ENCODE data around the gene NDUFB5.

DNA sequence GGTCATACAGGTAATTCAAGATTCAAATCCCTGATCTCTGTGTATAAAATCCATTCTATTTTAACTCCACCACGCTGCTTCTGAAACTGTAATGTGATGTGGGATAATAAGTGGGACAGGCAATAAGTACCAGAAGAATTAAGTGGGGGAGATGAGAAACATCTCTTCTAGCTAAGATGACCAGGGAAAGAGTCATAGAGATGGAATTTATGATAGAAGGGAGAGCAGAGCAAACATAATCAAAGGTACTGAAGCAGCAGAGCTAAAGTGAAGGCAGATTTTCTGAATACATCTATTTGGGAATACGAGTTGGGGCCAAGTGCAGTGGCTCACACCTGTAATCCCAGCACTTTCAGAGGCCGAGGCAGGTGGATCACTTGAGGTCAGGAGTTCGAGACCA, 5.1 kb upstream of the NDUFB5 start:
- TF ChIP-seq GABPA (IDR thresholded peaks at IDR 0.05; ENCODE audit: low read depth) (no peak), FOXM1 (IDR thresholded peaks at IDR 0.05; ENCODE audit: low read depth) (no peak), EP300 (IDR thresholded peaks at IDR 0.05; ENCODE audit: borderline replicate concordance in 1 of 2, low read depth in 1 of 2, low read length in 1 of 2) (no peak; a peak in 1 of 4 replicates), MXI1 (IDR thresholded peaks at IDR 0.05; ENCODE audit: low read depth, low read length) (no peak)
- TF ChIP-seq, protein P1, sequence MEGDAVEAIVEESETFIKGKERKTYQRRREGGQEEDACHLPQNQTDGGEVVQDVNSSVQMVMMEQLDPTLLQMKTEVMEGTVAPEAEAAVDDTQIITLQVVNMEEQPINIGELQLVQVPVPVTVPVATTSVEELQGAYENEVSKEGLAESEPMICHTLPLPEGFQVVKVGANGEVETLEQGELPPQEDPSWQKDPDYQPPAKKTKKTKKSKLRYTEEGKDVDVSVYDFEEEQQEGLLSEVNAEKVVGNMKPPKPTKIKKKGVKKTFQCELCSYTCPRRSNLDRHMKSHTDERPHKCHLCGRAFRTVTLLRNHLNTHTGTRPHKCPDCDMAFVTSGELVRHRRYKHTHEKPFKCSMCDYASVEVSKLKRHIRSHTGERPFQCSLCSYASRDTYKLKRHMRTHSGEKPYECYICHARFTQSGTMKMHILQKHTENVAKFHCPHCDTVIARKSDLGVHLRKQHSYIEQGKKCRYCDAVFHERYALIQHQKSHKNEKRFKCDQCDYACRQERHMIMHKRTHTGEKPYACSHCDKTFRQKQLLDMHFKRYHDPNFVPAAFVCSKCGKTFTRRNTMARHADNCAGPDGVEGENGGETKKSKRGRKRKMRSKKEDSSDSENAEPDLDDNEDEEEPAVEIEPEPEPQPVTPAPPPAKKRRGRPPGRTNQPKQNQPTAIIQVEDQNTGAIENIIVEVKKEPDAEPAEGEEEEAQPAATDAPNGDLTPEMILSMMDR (IDR thresholded peaks at IDR 0.05), result no peak
